ENCODE measurements around the gene CARD11.

DNA sequence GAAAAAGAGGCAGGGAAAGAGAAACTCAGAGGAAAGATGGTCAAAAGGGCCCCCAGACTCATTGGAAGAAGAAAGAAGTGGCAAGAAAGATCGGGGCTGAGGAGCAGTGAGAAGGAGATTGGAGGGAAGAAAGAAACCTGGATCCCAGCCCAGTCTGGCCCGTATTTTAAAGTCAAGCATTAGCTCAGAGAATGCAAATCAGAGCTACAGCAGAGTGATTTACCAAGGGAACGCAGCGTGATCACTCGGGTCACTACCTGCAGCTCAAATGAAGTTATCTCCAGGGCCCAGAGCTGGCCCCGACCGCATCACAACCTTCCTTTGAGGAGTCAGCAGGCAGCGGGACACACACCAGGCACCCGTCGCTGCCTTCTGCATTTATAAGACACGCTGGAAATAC, 72.8 kb downstream of the CARD11 start:
- TF ChIP-seq POLR2A (IDR thresholded peaks at IDR 0.05; ENCODE audit: low read length) (no peak), GATA1 (IDR thresholded peaks at IDR 0.05; ENCODE audit: low read depth, low read length) (no peak)
